GM13976 (cell line): ENCODE measurements around the gene RAX.
A peak's percentile ranks its signal among the peaks of the same experiment; 100 is the strongest.

Experiments used
- DNase-seq: peaks from one replicate; pipeline ENCODE4 v3.0.0; 2012; ENCODE audit warnings: low spot score
- in situ Hi-C: fragments of 300-500 bp; cut with MboI; formaldehyde crosslinking; loops from one replicate; pipeline ENCODE4 v1.12.0; 2022; ENCODE audit warnings: low sequenced_read_pairs, mixed read lengths, inconsistent platforms; ENCODE audit not compliant: unreplicated experiment
- TF ChIP-seq, protein P1 (sequence below): IDR thresholded peaks from 2 replicates; pipeline ENCODE4 v1.5.1; 2012; ENCODE audit warnings: borderline replicate concordance, mild to moderate bottlenecking; ENCODE audit not compliant: insufficient read depth; ENCODE audit errors: extremely low read depth, missing control alignments, control extremely low read depth

RAX gene

DNA sequence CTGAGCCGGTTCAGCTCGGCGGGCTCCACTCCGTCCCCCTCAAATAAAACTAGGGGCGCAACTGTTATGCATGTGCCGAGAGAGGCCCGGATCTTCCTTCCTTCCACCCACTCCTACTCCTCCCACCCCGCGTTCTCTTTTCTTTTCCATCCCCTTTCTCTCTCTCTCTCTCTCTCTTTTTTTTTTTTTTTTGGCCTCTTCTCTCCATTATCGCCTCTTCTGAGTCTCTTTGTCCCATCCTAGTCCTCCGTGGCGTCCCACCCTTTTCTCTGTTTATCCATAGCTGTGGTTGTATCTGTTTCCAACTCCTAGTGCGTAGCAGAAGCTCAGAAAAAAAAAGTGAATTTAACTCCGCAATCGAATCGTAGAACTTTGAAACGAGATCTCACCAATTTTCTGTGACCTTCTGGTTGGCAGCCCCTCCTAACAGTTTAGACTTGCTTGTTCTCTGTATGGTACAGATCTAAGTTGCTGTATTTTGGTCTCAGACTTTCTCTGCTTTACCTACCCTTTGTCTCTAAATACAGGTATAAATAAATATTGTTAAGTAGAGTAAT lies 3.6 kb downstream of the RAX start:
- TF ChIP-seq, protein P1, sequence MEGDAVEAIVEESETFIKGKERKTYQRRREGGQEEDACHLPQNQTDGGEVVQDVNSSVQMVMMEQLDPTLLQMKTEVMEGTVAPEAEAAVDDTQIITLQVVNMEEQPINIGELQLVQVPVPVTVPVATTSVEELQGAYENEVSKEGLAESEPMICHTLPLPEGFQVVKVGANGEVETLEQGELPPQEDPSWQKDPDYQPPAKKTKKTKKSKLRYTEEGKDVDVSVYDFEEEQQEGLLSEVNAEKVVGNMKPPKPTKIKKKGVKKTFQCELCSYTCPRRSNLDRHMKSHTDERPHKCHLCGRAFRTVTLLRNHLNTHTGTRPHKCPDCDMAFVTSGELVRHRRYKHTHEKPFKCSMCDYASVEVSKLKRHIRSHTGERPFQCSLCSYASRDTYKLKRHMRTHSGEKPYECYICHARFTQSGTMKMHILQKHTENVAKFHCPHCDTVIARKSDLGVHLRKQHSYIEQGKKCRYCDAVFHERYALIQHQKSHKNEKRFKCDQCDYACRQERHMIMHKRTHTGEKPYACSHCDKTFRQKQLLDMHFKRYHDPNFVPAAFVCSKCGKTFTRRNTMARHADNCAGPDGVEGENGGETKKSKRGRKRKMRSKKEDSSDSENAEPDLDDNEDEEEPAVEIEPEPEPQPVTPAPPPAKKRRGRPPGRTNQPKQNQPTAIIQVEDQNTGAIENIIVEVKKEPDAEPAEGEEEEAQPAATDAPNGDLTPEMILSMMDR: no peak
- in situ Hi-C loops: no loop called here
- no peak for DNase-seq

DNA sequence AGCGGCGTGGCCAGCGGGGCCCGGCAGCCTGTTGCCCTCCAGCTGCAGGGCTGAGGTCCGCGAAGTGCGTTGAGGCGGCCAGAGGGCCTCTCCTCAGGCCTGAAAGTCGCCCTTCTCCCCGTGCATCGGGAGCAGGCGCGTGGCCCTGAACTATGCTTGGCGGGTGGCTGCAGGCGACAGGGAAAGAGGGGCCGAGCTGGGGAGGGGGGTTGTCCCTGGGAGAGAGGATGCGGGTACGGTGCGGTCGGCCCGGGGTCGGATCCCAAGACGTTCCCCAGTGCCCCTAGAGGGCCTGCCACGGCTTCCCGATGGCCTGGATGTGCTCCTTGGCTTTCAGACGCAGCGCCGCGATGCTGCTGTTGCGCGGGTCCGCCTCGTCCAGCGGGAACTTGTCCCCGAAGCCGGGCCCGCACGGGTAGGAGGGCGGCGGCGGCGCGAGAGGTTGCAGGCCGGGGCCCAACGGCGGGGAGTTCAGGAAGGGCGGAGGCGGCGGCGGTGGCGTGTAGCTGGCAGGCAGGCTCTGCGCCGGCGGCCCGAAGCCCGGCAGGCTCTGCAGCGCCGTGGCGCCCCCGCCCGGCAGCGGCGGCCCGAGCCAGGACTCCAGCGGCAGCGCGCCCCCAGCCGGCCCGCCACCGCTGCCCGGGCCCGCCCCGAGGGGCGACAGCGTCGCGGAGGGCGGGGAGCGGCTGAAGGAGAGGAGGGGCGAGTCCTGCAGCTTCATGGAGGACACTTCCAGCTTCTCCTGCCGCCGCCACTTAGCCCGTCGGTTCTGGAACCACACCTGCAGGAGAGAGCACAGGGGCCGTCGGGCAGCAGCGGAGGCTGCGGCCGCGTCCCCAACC lies 4.3 kb downstream of the RAX start:
- in situ Hi-C loops: no loop called here
- peak; percentile 85 for DNase-seq

DNA sequence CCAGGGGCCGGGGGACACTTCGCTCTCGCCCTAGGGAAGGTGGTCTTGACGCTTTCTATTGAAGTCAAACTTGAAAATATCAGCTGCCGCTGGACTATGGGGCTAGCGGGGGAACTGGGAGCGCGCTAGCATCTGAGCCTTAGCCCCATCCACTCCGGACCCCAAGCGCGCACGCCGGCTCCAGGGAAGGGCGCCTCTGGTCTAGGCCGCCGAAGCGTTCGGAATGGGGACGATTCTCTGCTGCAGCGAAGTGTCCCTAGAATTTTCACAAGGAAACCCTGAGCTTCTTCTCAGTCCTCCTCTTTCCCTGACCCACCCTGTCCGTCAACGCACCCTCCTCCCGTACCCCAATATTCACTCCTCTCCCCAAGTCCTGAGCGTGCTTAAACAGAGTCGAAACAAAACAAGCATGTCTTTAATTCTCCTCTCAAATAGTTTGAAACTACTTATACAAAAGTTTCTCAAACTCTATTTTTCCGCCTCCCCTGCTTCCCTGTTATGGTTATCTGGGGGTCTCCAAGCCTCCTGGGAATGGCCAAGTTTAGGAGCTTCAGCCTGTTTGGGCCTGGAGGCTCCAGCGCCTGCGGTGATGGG lies 5.0 kb downstream of the RAX start:
- no peak for DNase-seq
- TF ChIP-seq, protein P1: no peak
- in situ Hi-C loops: no loop called here

More for the DNA sequence above, 4.3 kb downstream of the RAX start:
- TF ChIP-seq, protein P1: peak; percentile 53

DNA sequence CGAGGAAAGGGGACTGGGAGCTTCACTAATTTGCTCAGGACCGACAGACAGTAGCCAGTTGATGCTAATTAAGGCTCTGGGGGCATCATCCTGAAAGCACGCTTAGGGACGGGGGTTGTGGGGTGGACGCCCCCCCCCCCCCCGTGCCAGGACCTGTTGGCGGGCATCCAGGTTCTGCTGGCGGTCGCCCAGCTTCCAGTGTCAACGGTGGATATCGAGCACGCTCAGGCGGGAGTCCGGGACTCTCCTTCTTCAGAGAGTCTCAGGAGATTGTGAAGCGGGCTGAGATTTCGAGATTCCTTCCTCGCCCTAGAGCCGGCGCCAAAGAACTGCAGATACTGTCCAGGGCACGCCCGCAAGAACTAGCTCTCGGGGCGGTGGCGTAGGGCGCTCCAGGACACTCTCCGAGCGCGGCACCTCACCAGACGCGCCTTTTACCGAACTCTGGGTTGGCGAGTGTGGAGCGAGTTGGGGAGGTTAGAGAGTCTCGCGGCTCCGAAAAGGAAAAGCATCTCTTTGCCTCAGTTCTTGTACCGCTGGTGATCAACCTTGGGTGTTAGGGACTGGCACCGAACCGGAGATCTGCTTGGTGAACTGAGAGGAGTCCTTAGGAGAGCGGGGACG lies 5.6 kb downstream of the RAX start:
- in situ Hi-C loops: no loop called here
- peak; percentile 41 for DNase-seq
- TF ChIP-seq, protein P1: no peak

DNA sequence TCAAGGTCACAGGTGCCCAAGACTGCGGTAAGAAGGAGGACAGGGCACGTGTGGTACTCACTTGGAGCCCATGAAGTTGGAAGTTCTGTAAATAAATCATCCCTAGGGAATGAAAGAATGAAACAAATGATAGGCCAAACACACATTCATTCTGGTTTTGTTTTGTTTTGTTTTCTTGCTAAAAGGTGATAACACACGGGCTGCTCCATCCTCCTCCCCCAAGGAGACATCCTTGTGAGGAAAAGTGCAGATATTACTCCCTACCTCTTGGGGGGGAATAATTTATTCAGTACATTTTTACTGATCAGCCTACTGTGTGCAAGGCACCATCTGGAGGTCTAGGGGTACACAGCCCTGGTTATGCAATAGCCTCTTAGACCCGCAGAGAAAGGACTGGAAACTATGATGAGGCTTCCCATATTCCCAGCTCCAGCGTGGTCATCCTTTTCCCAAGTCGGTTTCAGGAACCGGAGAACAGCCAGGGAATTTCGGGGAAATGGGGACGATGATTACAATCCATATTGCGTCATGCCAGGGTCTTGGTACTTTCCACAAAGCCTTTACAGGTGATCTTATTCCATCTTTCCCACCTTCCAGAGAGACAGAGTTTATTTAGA lies 6.3 kb downstream of the RAX start:
- in situ Hi-C loops: no loop called here
- DNase-seq: no peak
- TF ChIP-seq, protein P1: no peak

DNA sequence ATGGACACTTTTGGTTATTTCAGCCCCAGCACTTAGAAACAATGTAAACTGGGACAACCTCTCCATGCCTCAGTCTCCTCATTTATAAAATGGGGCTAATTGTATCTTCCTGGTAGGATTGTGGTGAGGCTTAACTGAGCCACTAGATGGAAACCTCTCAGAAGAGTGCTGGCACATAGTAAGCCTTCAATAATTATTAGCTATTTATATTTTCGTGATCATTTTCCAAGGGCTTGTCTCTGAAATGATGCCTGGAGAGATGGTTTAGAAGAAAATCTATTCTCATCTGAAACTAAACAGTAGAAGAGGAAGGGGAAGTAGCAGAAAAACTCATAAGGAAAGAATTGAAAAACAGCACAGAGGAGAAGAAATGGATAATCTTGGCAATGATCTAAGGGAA lies 6.8 kb downstream of the RAX start:
- TF ChIP-seq, protein P1: no peak
- in situ Hi-C loops: no loop called here

More for the DNA sequence above, 6.8 kb downstream of the RAX start:
- DNase-seq: no peak
